ENCODE measurements around the gene CFDP1. TPM values are rescaled to one million over a fixed set of nuclear protein-coding genes. Genes with fewer than 3 reads are reported as not detected.

The CFDP1 gene
- total and polyA plus RNA-seq, 2 donors (not counting 3 experiments of a cell fraction or from before 2014, with no cell fraction given) = 17.8 to 53.8 TPM

GRCh38 chr16:75390926-75391653, 42.2 kb downstream of the CFDP1 start:
- no peaks in the 10 kb centered on the region for H3K9me3 ChIP-seq (replicated peaks; ENCODE audit: control insufficient read depth, insufficient read depth, low read length)
- dilution Hi-C loops (cut with MboI; ENCODE audit: extremely low pct_ligation_motif_present, low sequenced_read_pairs) (no loop called here), intact Hi-C loops (cut with micrococcal nuclease) (no loop called here)
- peak; percentile 23 for DNase-seq (ENCODE audit: low read depth, low spot score)
- H3K27me3 ChIP-seq (ENCODE audit: control insufficient read depth in 2 of 2, insufficient read depth in 2 of 2, low read length in 2 of 2) = no peaks in the 10 kb centered on the region
- no peak overlapping the region for H3K9ac ChIP-seq (replicated peaks; ENCODE audit: extremely low read depth, insufficient read depth, low read length)
- POLR2A ChIA-PET = no interaction called here
- no peaks in the 10 kb centered on the region for H3K79me2 ChIP-seq (ENCODE audit: control insufficient read depth, insufficient read depth, low read length)
- H3K9me1 ChIP-seq (replicated peaks; ENCODE audit: control insufficient read depth, extremely low read depth, insufficient read depth, low read length) = no peaks in the 10 kb centered on the region
- BruUV-seq (replicated peaks) = no TSS peak
- H3K4me3 ChIP-seq (replicated peaks in 1 of 3; ENCODE audit: insufficient read depth in 1 of 3, low read depth in 1 of 3, low read length in 3 of 3) = no peak overlapping the region
- H3K36me3 ChIP-seq (ENCODE audit: control insufficient read depth in 2 of 2, extremely low read depth in 1 of 2, insufficient read depth in 2 of 2, low read length in 2 of 2) = peaks cover 2 to 10% of the 10 kb centered on the region in 2 experiments
- H3K4me1 ChIP-seq (ENCODE audit: control insufficient read depth, extremely low read depth, insufficient read depth, low read length) = no peaks in the 10 kb centered on the region
- CTCF ChIA-PET = interaction anchor here (0.7 to 4.2 kb wide), 8 partner anchors 11 to 192 kb away, joined by 3 to 29 read pairs (median 4); no protein-coding TSS in a partner anchor
- H2AFZ ChIP-seq (ENCODE audit: low read depth, low read length) = no peak overlapping the region
- no peak overlapping the region for H3K27ac ChIP-seq (ENCODE audit: insufficient read depth, low read depth, low read length)
- no peak overlapping the region for H3K4me2 ChIP-seq (ENCODE audit: insufficient read depth, low read length)
- no peaks in the 10 kb centered on the region for H4K20me1 ChIP-seq (replicated peaks; ENCODE audit: control insufficient read depth, extremely low read depth, insufficient read depth, low read length)
- TF ChIP-seq JUN (IDR thresholded peaks at IDR 0.05; ENCODE audit: borderline replicate concordance, insufficient read depth, insufficient read length, low read depth) (no peak), FOS (IDR thresholded peaks at IDR 0.05; ENCODE audit: borderline replicate concordance, insufficient read depth, low read length) (no peak), EZH2 (IDR thresholded peaks at IDR 0.05; ENCODE audit: borderline replicate concordance, low read depth, low read length, severe bottlenecking) (no peak), GATA2 (IDR thresholded peaks at IDR 0.05; ENCODE audit: insufficient read depth, insufficient read length, low read depth, low read length) (no peak), POLR2AphosphoS5 (IDR thresholded peaks at IDR 0.05; ENCODE audit: insufficient read depth, low read depth, low read length) (no peak), POLR2A (IDR thresholded peaks at IDR 0.05; ENCODE audit: low read depth, low read length) (no peak)
- TF ChIP-seq, protein P1, sequence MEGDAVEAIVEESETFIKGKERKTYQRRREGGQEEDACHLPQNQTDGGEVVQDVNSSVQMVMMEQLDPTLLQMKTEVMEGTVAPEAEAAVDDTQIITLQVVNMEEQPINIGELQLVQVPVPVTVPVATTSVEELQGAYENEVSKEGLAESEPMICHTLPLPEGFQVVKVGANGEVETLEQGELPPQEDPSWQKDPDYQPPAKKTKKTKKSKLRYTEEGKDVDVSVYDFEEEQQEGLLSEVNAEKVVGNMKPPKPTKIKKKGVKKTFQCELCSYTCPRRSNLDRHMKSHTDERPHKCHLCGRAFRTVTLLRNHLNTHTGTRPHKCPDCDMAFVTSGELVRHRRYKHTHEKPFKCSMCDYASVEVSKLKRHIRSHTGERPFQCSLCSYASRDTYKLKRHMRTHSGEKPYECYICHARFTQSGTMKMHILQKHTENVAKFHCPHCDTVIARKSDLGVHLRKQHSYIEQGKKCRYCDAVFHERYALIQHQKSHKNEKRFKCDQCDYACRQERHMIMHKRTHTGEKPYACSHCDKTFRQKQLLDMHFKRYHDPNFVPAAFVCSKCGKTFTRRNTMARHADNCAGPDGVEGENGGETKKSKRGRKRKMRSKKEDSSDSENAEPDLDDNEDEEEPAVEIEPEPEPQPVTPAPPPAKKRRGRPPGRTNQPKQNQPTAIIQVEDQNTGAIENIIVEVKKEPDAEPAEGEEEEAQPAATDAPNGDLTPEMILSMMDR (IDR thresholded peaks at IDR 0.05; ENCODE audit: extremely low read depth in 1 of 2, insufficient read depth in 1 of 2, low read depth in 1 of 2, low read length in 2 of 2) = no peak
- TF ChIP-seq, protein P2, sequence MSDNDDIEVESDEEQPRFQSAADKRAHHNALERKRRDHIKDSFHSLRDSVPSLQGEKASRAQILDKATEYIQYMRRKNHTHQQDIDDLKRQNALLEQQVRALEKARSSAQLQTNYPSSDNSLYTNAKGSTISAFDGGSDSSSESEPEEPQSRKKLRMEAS (IDR thresholded peaks at IDR 0.05; ENCODE audit: insufficient read depth, insufficient read length) = no peak
- FAIRE-seq = no peak
